ENCODE measurements around the gene RAP1B.

The RAP1B gene

GRCh38 chr12:68610370-68611093, at the start of gene RAP1B:
RAP1B (plus strand) TSS chr12:68610899; CDS start chr12:68648725, 37,826 bp downstream.
- peak; percentile 86 for DNase-seq

GRCh38 chr12:68561830-68562229, 48.9 kb upstream of the RAP1B start:
- no peak for DNase-seq

- no peak for DNase-seq
Observed at GRCh38 chr12:68564166-68564565, 46.5 kb upstream of the RAP1B start.

GRCh38 chr12:68565391-68565903, 45.3 kb upstream of the RAP1B start:
- DNase-seq: no peak

- DNase-seq: no peak
Observed at GRCh38 chr12:68568922-68569569, 41.7 kb upstream of the RAP1B start.

GRCh38 chr12:68572661-68573060, 38.0 kb upstream of the RAP1B start:
- DNase-seq: no peak

GRCh38 chr12:68573406-68573805, 37.3 kb upstream of the RAP1B start:
- DNase-seq: no peak

- DNase-seq: no peak
Observed at GRCh38 chr12:68577949-68578348, 32.8 kb upstream of the RAP1B start.

- no peak for DNase-seq
Observed at GRCh38 chr12:68578765-68579164, 31.9 kb upstream of the RAP1B start.

GRCh38 chr12:68579254-68579653, 31.4 kb upstream of the RAP1B start:
- no peak for DNase-seq

GRCh38 chr12:68580911-68581310, 29.8 kb upstream of the RAP1B start:
- DNase-seq: no peak

GRCh38 chr12:68581926-68582325, 28.8 kb upstream of the RAP1B start:
- no peak for DNase-seq

GRCh38 chr12:68585966-68586365, 24.7 kb upstream of the RAP1B start:
- DNase-seq: no peak

- DNase-seq: peak; percentile 51
Observed at GRCh38 chr12:68587448-68587873, 23.2 kb upstream of the RAP1B start.

GRCh38 chr12:68589194-68589593, 21.5 kb upstream of the RAP1B start:
- no peak for DNase-seq

GRCh38 chr12:68591734-68592418, 18.8 kb upstream of the RAP1B start:
- no peak for DNase-seq

GRCh38 chr12:68595241-68595640, 15.5 kb upstream of the RAP1B start:
- no peak for DNase-seq

- no peak for DNase-seq
Observed at GRCh38 chr12:68601767-68602166, 8.9 kb upstream of the RAP1B start.

GRCh38 chr12:68602720-68603119, 8.0 kb upstream of the RAP1B start:
- DNase-seq: no peak

- DNase-seq: no peak
Observed at GRCh38 chr12:68608191-68608590, 2.5 kb upstream of the RAP1B start.

- DNase-seq: no peak
Observed at GRCh38 chr12:68609998-68610369, 715 bp upstream of the RAP1B start.

- DNase-seq: peak; percentile 64
Observed at GRCh38 chr12:68611094-68611805, 551 bp downstream of the RAP1B start.

GRCh38 chr12:68611806-68612160, 1.1 kb downstream of the RAP1B start:
- no peak for DNase-seq

Measured in stimulated activated CD8-positive, alpha-beta memory T cell treated with anti-CD3 and anti-CD28 coated beads, Interleukin-4, amount 100 ng/mL, for 48 hours (primary cell).